Activated CD8-positive, alpha-beta T cell treated with anti-CD3 and anti-CD28 coated beads, Interleukin-2, amount 10 ng/mL, durations not matched to agents 7 days and 5 days (primary cell): Measurements from ENCODE around the gene MPO. TPM values are rescaled to one million over a fixed set of nuclear protein-coding genes. Genes with fewer than 3 reads are reported as not detected.

ENCODE experiments used
- ATAC-seq: fragments of 150-1000 bp; cut with Tn5 transposase; one replicate; pipeline ENCODE4 v1.10.0; 2021; ENCODE audit warnings: moderate library complexity
- CTCF ChIA-PET: fragments of 350-600 bp; sonication (Branson Sonifier 250); formaldehyde crosslinking; loops from one replicate; lab custom pipeline; 2021; ENCODE audit warnings: antibody characterized with exemption; lab: Charles Lee
- POLR2A ChIA-PET: fragments of 350-600 bp; sonication (Branson Sonifier 250); formaldehyde crosslinking; loops from one replicate; lab custom pipeline; 2021; ENCODE audit warnings: antibody characterized with exemption; lab: Charles Lee
- DNase-seq: peaks from one replicate; pipeline ENCODE4 v3.0.0-alpha.2; 2020
- H3K27ac Mint-ChIP-seq: one replicate; pipeline ENCODE4 v1.8.0; 2021; ENCODE audit warnings: mild to moderate bottlenecking, mixed read lengths
- H3K27me3 Mint-ChIP-seq: one replicate; pipeline ENCODE4 v1.8.0; 2021; ENCODE audit warnings: low read depth, mixed read lengths
- H3K36me3 Mint-ChIP-seq: one replicate; pipeline ENCODE4 v1.8.0; 2021; ENCODE audit warnings: low read depth, mixed read lengths
- H3K4me1 Mint-ChIP-seq: one replicate; pipeline ENCODE4 v1.8.0; 2021; ENCODE audit warnings: low read depth, mixed read lengths
- H3K4me3 Mint-ChIP-seq: one replicate; pipeline ENCODE4 v1.8.0; 2021; ENCODE audit warnings: mild to moderate bottlenecking, mixed read lengths
- H3K9me3 Mint-ChIP-seq: one replicate; pipeline ENCODE4 v1.8.0; 2022; ENCODE audit warnings: mixed read lengths; ENCODE audit not compliant: insufficient read depth
- total RNA-seq, 2 experiments: library from RNA; stranded (reverse); gene quantifications; one replicate each; pipeline ENCODE4 v1.2.3, GENCODE V29; 2021

Gene MPO
- total RNA-seq, 2 experiments from 2014 or later, result not detected

GRCh38 chr17:58236394-58236793 is 44.3 kb downstream of the MPO start:
- peaks cover 11% of the 10 kb centered on the region for H3K4me1 Mint-ChIP-seq
- H3K27me3 Mint-ChIP-seq, result peaks cover 47% of the 10 kb centered on the region
- no peaks in the 10 kb centered on the region for H3K9me3 Mint-ChIP-seq
- no peak overlapping the region for H3K27ac Mint-ChIP-seq
- ATAC-seq (no peak), DNase-seq (peak; percentile 9)
- CTCF ChIA-PET, result interaction anchor here (0.8 to 3.1 kb wide), 6 partner anchors 9 to 211 kb away, joined by 3 to 20 read pairs (median 4); no protein-coding TSS in a partner anchor
- POLR2A ChIA-PET, result interaction anchor here (0.6 kb wide), 1 partner anchor 69 kb away, joined by 3 read pairs; no protein-coding TSS in a partner anchor
- no peaks in the 10 kb centered on the region for H3K36me3 Mint-ChIP-seq
- no peak overlapping the region for H3K4me3 Mint-ChIP-seq

- CTCF ChIA-PET, result interaction anchor here (1.1 to 1.6 kb wide), 3 partner anchors 12 to 35 kb away, joined by 4 to 7 read pairs (median 5); no protein-coding TSS in a partner anchor
- POLR2A ChIA-PET, result interaction anchor here (0.6 kb wide), 1 partner anchor 125 kb away, joined by 4 read pairs; no protein-coding TSS in a partner anchor
- H3K4me3 Mint-ChIP-seq, result no peak overlapping the region
- peaks cover 48% of the 10 kb centered on the region for H3K27me3 Mint-ChIP-seq
- H3K36me3 Mint-ChIP-seq, result no peaks in the 10 kb centered on the region
- DNase-seq (no peak), ATAC-seq (no peak)
- peaks cover 11% of the 10 kb centered on the region for H3K4me1 Mint-ChIP-seq
- H3K9me3 Mint-ChIP-seq, result no peaks in the 10 kb centered on the region
- no peak overlapping the region for H3K27ac Mint-ChIP-seq
Measured at GRCh38 chr17:58235821-58236220, 44.9 kb downstream of the MPO start.

GRCh38 chr17:58234512-58234911 is 46.2 kb downstream of the MPO start:
- Mint-ChIP-seq H3K27me3 (peaks cover 39% of the 10 kb centered on the region), H3K4me3 (no peak overlapping the region), H3K27ac (no peak overlapping the region), H3K9me3 (no peaks in the 10 kb centered on the region), H3K36me3 (no peaks in the 10 kb centered on the region), H3K4me1 (peaks cover 11% of the 10 kb centered on the region)
- POLR2A ChIA-PET, result no interaction called here
- DNase-seq (no peak), ATAC-seq (no peak)
- CTCF ChIA-PET, result interaction anchor here (1.2 kb wide), 2 partner anchors 16 to 34 kb away, joined by 3 to 5 read pairs; no protein-coding TSS in a partner anchor

GRCh38 chr17:58233543-58233942 is 47.2 kb downstream of the MPO start:
- Mint-ChIP-seq H3K9me3 (no peaks in the 10 kb centered on the region), H3K27me3 (peaks cover 34% of the 10 kb centered on the region), H3K4me1 (peaks cover 11% of the 10 kb centered on the region), H3K27ac (no peak overlapping the region), H3K36me3 (no peaks in the 10 kb centered on the region), H3K4me3 (no peak overlapping the region)
- ChIA-PET POLR2A (no interaction called here), CTCF (no interaction called here)
- ATAC-seq (no peak), DNase-seq (no peak)

- peaks cover 38% of the 10 kb centered on the region for H3K27me3 Mint-ChIP-seq
- CTCF ChIA-PET, result interaction anchor here (0.9 to 3.1 kb wide), 3 partner anchors 12 to 17 kb away, joined by 4 to 14 read pairs (median 6); no protein-coding TSS in a partner anchor
- POLR2A ChIA-PET, result no interaction called here
- peaks cover 11% of the 10 kb centered on the region for H3K4me1 Mint-ChIP-seq
- ATAC-seq (no peak), DNase-seq (no peak)
- no peak overlapping the region for H3K4me3 Mint-ChIP-seq
- no peaks in the 10 kb centered on the region for H3K9me3 Mint-ChIP-seq
- H3K36me3 Mint-ChIP-seq, result no peaks in the 10 kb centered on the region
- H3K27ac Mint-ChIP-seq, result no peak overlapping the region
Measured at GRCh38 chr17:58232707-58233156, 48.0 kb downstream of the MPO start.

GRCh38 chr17:58231641-58232040 is 49.1 kb downstream of the MPO start:
- H3K27me3 Mint-ChIP-seq, result peaks cover 42% of the 10 kb centered on the region
- DNase-seq, result no peak
- peaks cover 11% of the 10 kb centered on the region for H3K4me1 Mint-ChIP-seq
- H3K27ac Mint-ChIP-seq, result no peak overlapping the region
- H3K9me3 Mint-ChIP-seq, result no peaks in the 10 kb centered on the region
- POLR2A ChIA-PET, result no interaction called here
- no peak overlapping the region for H3K4me3 Mint-ChIP-seq
- ATAC-seq, result no peak
- CTCF ChIA-PET, result interaction anchor here (1.2 to 3.1 kb wide), 5 partner anchors 10 to 18 kb away, joined by 3 to 14 read pairs (median 6); partner anchors contain the start of gene MKS1
- no peaks in the 10 kb centered on the region for H3K36me3 Mint-ChIP-seq

- H3K4me3 Mint-ChIP-seq, result no peak overlapping the region
- CTCF ChIA-PET, result interaction anchor here (1.4 to 3.1 kb wide), 3 partner anchors 18 to 28 kb away, joined by 3 to 14 read pairs (median 14); no protein-coding TSS in a partner anchor
- H3K4me1 Mint-ChIP-seq, result peaks cover 11% of the 10 kb centered on the region
- peaks cover 31% of the 10 kb centered on the region for H3K27me3 Mint-ChIP-seq
- ATAC-seq (no peak), DNase-seq (no peak)
- H3K27ac Mint-ChIP-seq, result no peak overlapping the region
- POLR2A ChIA-PET, result no interaction called here
- H3K9me3 Mint-ChIP-seq, result no peaks in the 10 kb centered on the region
- no peaks in the 10 kb centered on the region for H3K36me3 Mint-ChIP-seq
Measured at GRCh38 chr17:58229881-58230280, 50.9 kb downstream of the MPO start.

- ChIA-PET POLR2A (interaction anchor here (1.0 kb wide), 1 partner anchor 9 kb away, joined by 4 read pairs; the partner anchor contains the start of gene LPO), CTCF (interaction anchor here (2.9 kb wide), 1 partner anchor 20 kb away, joined by 14 read pairs; no protein-coding TSS in a partner anchor)
- Mint-ChIP-seq H3K36me3 (no peaks in the 10 kb centered on the region), H3K27me3 (peaks cover 27% of the 10 kb centered on the region), H3K4me1 (peaks cover 13% of the 10 kb centered on the region), H3K9me3 (no peaks in the 10 kb centered on the region), H3K4me3 (no peak overlapping the region), H3K27ac (no peak overlapping the region)
- no peak for ATAC-seq
- DNase-seq, result no peak
Measured at GRCh38 chr17:58229384-58229783, 51.4 kb downstream of the MPO start.

- no peak for ATAC-seq
- Mint-ChIP-seq H3K4me3 (no peak overlapping the region), H3K36me3 (no peaks in the 10 kb centered on the region), H3K27me3 (peaks cover 24% of the 10 kb centered on the region), H3K4me1 (peaks cover 17% of the 10 kb centered on the region), H3K27ac (no peak overlapping the region), H3K9me3 (no peaks in the 10 kb centered on the region)
- ChIA-PET POLR2A (interaction anchor here (1.0 kb wide), 1 partner anchor 10 kb away, joined by 4 read pairs; the partner anchor contains the start of gene LPO), CTCF (interaction anchor here (1.1 to 4.7 kb wide), 4 partner anchors 9 to 27 kb away, joined by 4 to 24 read pairs (median 9); no protein-coding TSS in a partner anchor)
- DNase-seq, result no peak
Measured at GRCh38 chr17:58228679-58229078, 52.1 kb downstream of the MPO start.

GRCh38 chr17:58227733-58228132 is 53.0 kb downstream of the MPO start:
- Mint-ChIP-seq H3K36me3 (no peaks in the 10 kb centered on the region), H3K27me3 (peaks cover 27% of the 10 kb centered on the region), H3K4me1 (peaks cover 14% of the 10 kb centered on the region), H3K9me3 (no peaks in the 10 kb centered on the region), H3K4me3 (no peak overlapping the region), H3K27ac (no peak overlapping the region)
- ATAC-seq (no peak), DNase-seq (no peak)
- POLR2A ChIA-PET, result interaction anchor here (0.5 kb wide), 1 partner anchor 220 kb away, joined by 3 read pairs; no protein-coding TSS in a partner anchor
- CTCF ChIA-PET, result interaction anchor here (1.0 to 4.7 kb wide), 4 partner anchors 8 to 228 kb away, joined by 3 to 24 read pairs (median 4); no protein-coding TSS in a partner anchor

GRCh38 chr17:58224315-58224714 is 56.4 kb downstream of the MPO start:
- Mint-ChIP-seq H3K27ac (no peak overlapping the region), H3K4me3 (no peak overlapping the region), H3K27me3 (peaks cover 28% of the 10 kb centered on the region), H3K4me1 (peaks cover 14% of the 10 kb centered on the region), H3K36me3 (no peaks in the 10 kb centered on the region), H3K9me3 (no peaks in the 10 kb centered on the region)
- DNase-seq (no peak), ATAC-seq (no peak)
- ChIA-PET CTCF (interaction anchor here (1.1 to 4.7 kb wide), 3 partner anchors 24 to 26 kb away, joined by 3 to 24 read pairs (median 5); no protein-coding TSS in a partner anchor), POLR2A (interaction anchor here (0.6 kb wide), 1 partner anchor 559 kb away, joined by 3 read pairs; no protein-coding TSS in a partner anchor)
